GM19468 (cell line): ENCODE data around the gene TMEM151A.
A peak's percentile ranks its signal among the peaks of the same experiment; 100 is the strongest.

Experiments
- ATAC-seq: cut with Tn5 transposase; IDR thresholded peaks from one replicate; pipeline ENCODE4 v1.9.1; 2021; ENCODE audit warnings: mild to moderate bottlenecking, moderate library complexity, moderate number of reproducible peaks; ENCODE audit not compliant: unreplicated experiment; ENCODE audit errors: extremely low read depth

TMEM151A gene

DNA sequence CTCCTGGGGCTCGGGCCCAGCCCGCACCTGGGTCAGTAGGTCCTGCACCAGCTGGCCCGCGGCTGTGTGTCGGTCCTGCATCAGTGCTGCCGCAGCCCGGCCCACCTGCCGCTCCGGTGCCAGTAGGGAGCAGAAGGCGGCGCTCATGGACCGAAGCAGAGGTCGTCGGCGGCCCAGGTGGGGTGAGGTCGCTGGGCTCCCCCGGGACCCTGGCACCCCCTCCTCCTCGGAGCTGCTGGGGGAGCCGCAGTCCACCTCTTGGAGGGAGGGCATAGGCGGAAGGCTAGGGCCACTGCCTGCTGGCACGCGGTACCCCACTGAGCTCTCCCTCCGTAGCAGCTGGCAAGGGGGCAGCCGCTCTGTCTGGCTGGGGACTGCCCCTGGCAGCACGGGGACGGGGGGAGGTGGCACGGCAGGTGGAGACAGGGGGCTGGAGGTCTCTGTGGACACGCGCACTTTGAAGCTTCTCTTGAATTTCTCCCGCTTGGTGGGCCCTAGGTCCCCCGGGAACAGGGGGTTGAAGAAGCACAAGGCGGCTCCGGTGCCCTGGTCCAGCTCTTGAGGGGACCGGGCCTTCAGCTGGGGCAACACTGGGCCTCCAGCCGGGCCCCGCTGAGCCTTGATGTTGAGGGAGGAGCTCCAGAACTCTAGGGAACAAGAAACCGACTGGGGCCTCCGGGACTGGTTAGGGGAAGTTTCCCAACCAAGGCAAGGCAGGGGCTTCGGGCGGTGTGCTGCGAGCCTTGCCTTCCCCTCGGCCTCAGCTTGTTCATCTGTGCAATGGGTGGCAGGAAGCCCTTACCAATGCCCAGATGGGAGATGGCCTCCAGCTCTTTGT, 43.1 kb downstream of the TMEM151A start:
- ATAC-seq: no peak

DNA sequence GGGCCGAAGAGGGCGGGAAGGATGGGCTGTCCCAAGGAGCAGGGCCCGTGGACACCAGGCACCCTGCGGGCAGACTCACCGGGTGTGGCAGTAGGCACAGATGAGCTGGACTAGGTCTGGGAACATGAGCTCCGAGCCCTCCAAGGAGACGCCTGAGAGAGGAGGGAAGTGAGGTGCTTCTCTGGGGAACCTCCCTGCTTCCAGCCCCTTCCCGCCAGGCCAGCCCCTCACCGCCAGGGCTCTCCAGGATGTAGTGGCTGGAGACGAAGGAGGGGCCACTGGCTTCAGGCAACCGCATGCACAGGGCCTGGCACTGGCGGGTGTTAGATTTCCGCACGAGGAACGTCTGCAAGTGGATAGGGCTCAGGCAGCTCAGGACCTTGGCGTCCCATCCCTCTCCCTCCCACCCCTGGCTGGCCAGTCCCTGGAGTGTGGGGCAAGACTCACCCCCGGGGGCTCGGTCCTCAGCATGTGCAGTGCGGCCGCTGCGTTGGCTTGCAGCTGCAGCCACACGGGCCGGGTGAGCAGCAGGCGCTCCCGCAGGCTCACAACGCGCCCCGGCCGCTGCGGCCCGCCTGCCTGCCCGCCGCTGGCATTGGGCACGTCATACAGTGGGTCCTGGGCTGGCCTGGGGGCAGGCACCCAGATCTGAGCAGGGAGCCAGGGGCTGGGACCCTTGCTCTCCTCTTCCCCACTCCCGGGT, 44.0 kb downstream of the TMEM151A start:
- no peak for ATAC-seq

DNA sequence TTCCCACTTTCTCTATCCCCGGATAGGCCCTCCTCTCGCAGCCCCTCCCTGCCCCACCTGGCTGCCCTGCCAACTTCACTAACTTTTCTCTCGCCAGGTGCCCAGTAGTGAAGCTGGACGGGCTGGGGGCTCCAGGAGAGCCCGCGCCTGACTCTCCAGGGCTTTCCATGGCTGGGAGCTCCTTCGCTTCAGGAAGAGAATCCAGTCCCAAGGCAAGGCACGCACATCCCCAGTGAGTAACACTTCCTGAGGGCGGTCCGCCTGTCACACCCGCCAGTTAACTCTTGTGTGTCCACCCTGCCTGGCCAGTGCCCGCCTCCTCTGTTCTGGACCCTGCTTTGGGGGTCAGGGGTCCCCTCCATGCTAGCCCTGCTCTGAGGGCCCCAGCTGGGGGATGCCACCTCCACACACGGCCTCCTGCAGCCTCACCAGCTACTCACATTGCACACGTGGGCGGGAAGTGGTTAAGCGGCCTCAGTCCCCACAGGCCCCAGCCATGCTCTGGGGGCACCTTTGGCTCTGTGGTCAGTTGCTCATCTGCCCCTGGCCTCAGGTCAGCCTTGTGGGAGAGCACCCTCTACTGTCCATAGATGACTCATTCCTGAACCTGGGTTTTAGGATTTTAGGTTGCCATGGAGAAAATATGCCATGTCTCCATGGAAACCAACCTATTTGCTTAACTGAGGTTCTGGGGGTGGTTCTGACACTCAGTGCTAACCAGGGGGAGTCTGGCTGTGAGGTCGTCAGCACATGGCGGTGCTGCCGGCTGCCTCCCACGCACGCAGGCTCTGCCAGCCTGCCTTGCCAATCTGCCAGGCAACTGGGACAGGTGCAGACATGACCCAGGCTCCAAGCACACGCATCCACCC, 44.8 kb downstream of the TMEM151A start, which contains the start of gene RIN1:
RIN1 (minus strand) TSS at position 201 of the 869 bp plus-strand sequence; CDS start at position 169, 32 bp downstream.
- ATAC-seq: peak; percentile 23

DNA sequence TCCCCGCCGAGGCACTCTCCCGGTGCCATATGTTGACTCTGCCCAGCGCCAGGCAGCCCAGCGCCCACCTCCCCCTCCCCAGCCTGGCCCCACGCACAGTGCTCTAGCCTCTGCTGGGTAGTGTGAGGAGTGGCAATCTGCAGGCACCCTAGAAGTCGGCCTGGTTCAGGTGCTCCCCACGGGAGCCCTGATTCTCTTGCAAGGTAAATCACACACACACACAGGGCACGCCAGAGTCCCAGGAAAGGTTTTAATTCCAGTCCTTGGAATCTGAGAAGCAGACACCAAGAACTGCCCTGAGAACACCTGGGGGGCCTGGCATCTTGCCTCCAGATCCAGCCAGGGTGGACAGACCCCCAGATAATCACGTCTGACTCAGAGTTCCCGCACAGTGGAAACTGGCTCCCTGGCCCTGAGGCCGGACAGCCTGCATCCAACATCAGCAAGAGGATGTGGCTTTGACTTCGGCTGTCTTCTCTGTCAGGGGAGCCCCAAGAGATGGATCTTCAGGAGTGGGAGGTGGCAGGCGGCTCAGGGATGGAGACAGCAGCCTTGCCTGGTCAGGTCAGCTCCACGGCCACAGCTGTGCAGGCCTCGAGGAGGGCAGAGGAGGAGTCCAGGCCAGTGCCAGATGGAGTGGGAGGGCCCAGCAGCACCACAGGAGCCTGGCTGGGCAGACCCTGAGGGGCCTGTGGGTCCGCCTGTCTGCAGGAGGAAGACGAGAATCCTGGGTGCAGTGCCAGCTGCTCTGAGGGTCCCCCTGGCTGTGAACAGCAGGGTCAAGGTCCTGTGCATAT, 45.6 kb downstream of the TMEM151A start:
- ATAC-seq: no peak

DNA sequence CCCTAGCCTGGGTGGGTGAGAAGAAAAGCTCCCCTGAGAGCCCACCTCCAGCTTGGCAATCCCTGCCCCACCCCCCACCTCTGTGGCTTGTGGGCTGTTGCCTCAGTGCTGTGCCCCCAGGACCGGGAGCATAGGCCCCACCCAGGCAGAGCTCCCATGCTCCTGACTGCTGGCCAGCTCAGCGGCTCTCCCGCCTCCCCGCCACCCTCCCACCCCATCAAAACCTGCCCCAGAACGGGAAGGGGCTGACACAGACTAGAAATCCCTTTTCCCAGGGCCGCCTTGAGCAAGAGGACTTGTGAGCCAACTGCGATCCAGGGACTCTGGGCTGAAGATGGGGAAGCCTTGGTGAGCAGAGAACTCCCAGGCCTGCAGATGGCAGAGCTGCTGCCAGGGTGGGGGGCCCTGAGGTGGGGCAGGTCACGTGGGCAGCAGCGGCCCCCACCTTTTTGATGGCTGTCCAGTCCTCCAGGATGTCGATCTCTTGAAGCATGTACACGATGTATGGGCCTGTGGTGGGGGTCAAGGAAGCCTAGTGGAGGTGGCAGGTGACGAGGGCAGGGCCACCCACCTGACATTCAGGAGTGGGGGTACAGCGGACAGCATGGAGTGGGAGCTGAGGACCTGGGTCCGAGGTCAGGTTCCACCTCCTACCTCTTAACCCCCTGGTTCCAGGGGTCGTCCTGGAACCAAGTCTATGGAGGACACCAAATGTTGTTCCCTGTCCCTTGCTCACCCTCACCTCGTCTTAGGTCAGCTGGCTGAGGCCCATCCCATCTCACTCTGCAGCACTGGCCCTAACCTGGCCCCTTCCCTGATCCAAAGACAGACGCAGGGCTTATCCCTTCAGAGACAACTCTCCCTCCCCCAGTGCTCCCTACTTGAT, 46.8 kb downstream of the TMEM151A start:
- ATAC-seq: no peak

DNA sequence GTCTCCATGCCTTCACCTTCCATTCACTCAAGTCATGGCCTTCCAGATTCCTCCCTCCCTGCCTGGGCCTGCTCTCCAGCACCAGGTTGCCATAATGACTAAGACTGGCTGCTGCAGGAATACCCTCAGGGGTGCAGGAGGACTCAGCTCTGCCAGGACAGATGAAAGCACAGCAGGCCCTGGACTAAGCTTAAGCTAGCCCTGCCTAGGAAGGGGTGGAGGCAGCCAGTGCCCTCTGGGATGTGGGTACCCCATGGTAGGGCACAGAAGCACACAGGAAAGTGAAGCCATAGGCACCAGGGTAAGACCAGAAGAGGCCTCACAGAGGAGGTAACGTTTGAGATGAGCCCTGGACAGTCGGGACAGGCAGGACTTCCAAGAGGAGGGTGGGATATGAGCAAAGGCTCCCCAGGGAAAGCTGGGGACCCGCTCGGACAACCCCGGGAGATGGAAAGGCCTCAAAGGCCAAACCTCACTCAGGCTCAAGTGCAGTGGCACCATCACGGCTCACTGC, 47.5 kb downstream of the TMEM151A start:
- ATAC-seq: no peak

DNA sequence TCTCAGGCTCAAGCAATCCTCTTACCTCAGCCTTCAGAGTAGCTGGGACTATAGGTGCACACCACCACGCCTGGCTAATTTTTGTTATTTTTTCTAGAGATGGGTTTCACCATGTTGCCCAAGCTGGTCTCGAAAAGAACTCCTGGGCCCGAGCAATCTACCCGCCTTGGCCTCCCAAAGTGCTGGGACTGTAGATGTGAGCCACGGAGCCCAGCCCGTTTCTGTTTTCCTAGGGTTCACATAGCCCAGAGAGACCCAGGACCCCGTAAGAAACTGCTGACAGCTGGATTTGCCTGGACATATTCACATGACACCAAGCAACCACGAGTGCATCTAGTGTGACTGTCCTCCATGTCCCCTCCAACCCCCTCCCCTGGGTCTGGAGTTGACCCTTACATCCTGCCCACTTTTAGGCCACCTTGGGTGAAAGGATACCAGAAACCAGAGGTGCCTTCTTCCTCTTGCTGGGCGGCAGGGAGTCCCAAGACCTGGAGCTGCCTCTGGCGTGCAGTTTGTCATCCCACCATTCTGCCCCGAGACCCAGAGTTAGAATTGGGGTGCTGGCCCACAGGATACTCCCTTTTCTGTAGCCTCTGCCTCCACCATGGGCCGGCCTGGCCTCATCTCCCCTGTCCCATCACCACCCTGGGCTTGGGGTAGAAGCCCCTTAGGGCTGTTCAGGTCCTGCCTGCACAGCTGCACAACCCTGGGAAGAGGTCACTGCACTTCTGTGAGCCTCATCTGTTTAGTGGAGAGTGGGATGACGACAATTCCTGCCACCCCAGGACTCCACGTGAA, 48.2 kb downstream of the TMEM151A start:
- no peak for ATAC-seq

DNA sequence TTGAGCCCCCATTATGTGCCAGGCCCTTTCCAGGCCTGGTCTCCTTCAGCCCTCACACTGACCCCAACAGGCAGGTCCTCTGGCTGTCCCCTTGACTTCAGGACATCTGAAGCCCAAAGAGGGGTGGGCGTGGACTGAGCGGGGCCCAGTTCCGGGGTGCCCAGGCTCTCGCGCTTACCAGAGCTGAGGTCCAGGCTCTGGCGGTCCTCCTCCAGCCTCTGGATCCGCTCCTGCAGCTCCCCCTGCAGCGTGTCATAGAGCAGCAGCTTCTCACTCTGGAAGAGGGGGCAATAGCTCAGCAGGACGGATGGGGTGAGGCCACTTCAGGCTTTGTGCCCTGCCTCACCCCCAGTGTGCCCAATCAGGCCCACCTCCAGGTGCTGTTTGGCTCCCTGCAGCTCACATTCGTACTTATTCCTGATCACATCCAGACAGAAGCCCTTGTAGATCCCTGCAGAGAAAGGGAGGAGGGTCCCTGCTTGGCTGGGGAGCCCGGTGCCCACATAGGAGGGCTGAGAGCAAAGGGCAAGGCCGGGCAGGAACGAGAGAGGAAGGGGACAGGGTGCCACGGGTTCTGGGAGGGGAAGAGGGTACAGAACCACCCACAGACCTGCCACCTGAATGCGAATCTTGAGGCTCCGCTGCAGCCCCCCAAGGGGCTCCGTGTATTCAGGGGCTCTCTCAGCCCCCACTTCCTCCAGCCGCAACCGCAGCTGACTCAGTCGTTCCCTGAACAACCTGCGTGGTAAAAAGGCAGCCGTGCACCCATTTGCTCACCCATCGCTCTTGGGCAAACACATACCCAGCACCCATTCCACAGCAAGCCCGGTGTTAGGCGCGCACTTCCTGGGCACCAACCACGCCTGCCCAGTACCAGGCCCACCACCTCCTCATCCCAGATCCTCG, 49.2 kb downstream of the TMEM151A start:
- no peak for ATAC-seq

DNA sequence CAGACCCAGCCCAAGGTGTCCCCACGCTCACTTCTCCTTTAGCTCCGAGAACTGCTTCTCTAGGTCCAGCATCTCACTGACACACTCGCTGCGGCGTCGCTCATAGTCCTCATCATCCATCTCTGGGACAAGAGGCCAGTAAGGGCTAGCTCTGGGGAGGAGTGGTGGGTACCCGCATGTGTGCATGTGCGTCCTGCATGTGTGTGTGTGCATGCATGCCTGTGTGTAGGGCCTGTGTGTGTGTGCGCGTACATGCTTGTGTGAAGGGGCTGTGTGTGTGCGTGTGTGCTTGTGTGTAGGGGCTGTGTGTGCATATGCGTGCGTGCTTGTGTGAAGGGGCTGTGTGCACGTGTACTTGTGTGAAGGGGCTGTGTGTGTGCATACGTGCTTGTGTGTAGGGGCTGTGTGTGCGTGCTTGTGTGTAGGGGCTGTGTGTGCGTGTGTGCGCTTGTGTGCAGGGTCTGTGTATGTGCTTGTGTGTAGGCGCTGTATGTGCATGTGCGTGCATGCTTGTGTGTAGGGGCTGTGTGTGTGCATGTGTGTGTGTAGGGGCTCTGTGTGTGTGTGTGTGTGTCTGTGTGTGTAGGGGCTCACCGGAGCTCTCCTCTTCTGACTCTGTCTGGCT, 49.9 kb downstream of the TMEM151A start:
- ATAC-seq: no peak

DNA sequence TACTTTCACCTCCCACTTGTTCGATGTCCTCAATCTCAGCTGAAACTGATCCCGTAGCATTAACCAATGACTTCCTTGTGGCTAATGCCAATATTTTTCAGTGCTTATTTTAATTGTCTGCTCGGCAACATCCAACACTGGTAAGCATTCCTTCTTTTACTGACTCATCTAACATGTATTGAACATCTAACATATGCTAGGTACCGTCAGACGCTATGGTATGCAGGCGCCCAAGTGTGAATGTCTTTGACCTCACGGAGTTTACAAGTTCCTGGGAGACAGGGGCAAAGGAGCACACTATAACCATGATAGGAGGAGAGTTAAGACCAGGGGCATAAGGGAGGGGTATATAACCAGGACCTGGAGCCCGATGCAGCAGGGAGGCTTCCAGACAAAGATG, 51.5 kb downstream of the TMEM151A start:
- no peak for ATAC-seq

DNA sequence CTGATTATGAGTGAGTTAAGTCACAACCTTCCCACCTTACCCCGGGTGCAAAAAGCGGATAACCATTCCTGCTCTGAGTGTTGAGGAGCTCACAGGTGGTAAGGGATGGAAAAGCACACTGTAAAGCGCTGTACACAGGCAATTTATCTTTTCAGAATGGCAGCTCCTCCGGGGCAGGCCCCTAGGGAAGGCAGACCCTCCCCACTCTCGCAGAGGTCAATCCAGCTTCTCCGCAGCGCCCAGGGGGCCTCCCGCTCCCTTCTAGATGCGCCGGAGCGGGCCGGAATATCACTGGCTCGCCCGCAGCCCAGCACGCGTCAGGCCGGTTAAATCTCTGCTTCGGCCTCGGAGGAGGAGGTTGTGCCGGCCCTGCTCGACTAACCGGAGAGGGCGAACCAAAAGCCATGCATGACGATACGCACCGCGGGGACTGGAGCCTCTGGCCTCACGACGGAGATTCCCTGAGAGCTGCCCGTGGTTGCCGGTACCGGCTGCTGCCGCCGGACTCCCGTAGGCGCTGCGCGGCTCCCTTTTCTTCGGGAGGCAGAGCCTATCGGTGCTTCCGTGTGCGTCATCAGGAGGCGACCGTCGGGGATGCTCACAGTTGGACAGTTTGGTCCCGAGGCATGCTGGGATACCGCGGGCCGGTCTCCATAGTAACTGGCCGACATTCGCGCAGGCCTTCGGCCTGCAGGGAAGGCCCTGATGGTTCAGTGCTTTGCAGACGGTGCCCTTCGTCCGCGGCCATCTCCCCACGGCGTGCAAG, 53.0 kb downstream of the TMEM151A start, which contains the start of gene BRMS1:
BRMS1 (minus strand) TSS at position 555 of the 766 bp plus-strand sequence. CDS start 2,870 bp downstream, outside the sequence.
- peak; percentile 48 for ATAC-seq

DNA sequence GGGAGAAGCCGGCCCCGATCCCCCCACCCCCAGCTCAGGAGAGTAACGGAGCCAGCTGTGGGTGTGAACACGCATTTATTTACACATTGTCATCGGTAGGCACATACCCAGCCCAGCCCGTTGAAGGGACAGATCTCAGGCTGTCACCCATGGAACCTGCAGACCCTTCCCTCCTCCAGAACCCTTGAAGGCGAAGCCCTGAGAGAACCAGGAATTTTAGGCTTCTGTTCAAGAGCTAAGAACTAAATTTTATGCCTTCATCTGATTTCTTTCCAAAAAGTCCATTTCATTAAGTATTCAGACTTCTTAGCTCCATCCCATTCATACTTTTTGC, 53.6 kb downstream of the TMEM151A start:
- no peak for ATAC-seq
